Neuronal stem cell (in vitro differentiated cells): ENCODE results near the gene OR2V1.
"Not testable (repeated sequence)": the region's sequence is repeated elsewhere in the genome, so short reads cannot be mapped to it uniquely, and the experiment has no call there.

Source experiments
- DNase-seq: peaks from one replicate; pipeline ENCODE4 v3.0.0-alpha.2; 2013; ENCODE audit warnings: low spot score
- H2AFZ ChIP-seq: one replicate; pipeline ENCODE4 v1.6.1; 2013; ENCODE audit warnings: mild to moderate bottlenecking, low read length, inconsistent platforms
- H2AK5ac ChIP-seq: 2 replicates; pipeline ENCODE4 v1.6.1; 2013; ENCODE audit warnings: low read depth, mild to moderate bottlenecking, inconsistent platforms, low read length, moderate library complexity, mixed read lengths
- H2BK120ac ChIP-seq: 2 replicates; pipeline ENCODE4 v1.6.1; 2013; ENCODE audit warnings: low read depth, mild to moderate bottlenecking, inconsistent platforms, low read length, moderate library complexity, mixed read lengths
- H2BK12ac ChIP-seq: one replicate; pipeline ENCODE4 v1.6.1; 2013; ENCODE audit warnings: low read length, inconsistent platforms
- H2BK15ac ChIP-seq: 2 replicates; pipeline ENCODE4 v1.6.1; 2013; ENCODE audit warnings: mild to moderate bottlenecking, low read length, inconsistent platforms, mixed read lengths
- H2BK5ac ChIP-seq: one replicate; pipeline ENCODE4 v1.6.1; 2013; ENCODE audit warnings: inconsistent platforms, mild to moderate bottlenecking, low read length, moderate library complexity
- H3K14ac ChIP-seq: one replicate; pipeline ENCODE4 v1.6.1; 2013; ENCODE audit warnings: low read length, inconsistent platforms
- H3K18ac ChIP-seq: 2 replicates; pipeline ENCODE4 v1.6.1; 2013; ENCODE audit warnings: low read length, inconsistent platforms
- H3K23ac ChIP-seq: 2 replicates; pipeline ENCODE4 v1.6.1; 2013; ENCODE audit warnings: low read depth, mild to moderate bottlenecking, mixed read lengths, low read length, inconsistent platforms; ENCODE audit not compliant: poor library complexity
- H3K27ac ChIP-seq: replicated peaks from 3 replicates; pipeline ENCODE4 v1.5.1; 2013; ENCODE audit warnings: low read length, inconsistent platforms
- H3K27me3 ChIP-seq, 3 experiments: 2 replicates each; pipeline ENCODE4 v1.6.1; 2013; ENCODE audit warnings: low read length in 3 of 3, mild to moderate bottlenecking in 2 of 3, inconsistent platforms in 1 of 3, low read depth in 1 of 3, mixed read lengths in 1 of 3, moderate library complexity in 1 of 3; ENCODE audit not compliant: control insufficient read depth in 3 of 3, insufficient read depth in 3 of 3
- H3K36me3 ChIP-seq, 2 donors: replicated peaks in 1 of 2; 2 replicates each; pipeline ENCODE4 v1.6.1; 2013; ENCODE audit warnings: low read length in 2 of 2; ENCODE audit not compliant: control insufficient read depth in 2 of 2, insufficient read depth in 2 of 2
- H3K4ac ChIP-seq: 2 replicates; pipeline ENCODE4 v1.6.1; 2013; ENCODE audit warnings: inconsistent platforms, mild to moderate bottlenecking, low read length, moderate library complexity
- H3K4me1 ChIP-seq, 2 donors: 1 replicate in 1 of 2; 2 replicates in 1 of 2; pipeline ENCODE4 v1.6.1; 2013; ENCODE audit warnings: low read length in 2 of 2, low read depth in 1 of 2; ENCODE audit not compliant: control insufficient read depth in 2 of 2, insufficient read depth in 1 of 2
- H3K4me2 ChIP-seq: one replicate; pipeline ENCODE4 v1.6.1; 2013; ENCODE audit warnings: mild to moderate bottlenecking, low read length, inconsistent platforms; ENCODE audit not compliant: insufficient read depth, poor library complexity, severe bottlenecking
- H3K4me3 ChIP-seq, 2 donors: 2 replicates each; pipeline ENCODE4 v1.5.1; 2013; ENCODE audit warnings: low read length in 2 of 2, mild to moderate bottlenecking in 2 of 2, inconsistent platforms in 1 of 2, moderate library complexity in 1 of 2
- H3K79me1 ChIP-seq: one replicate; pipeline ENCODE4 v1.6.1; 2013; ENCODE audit warnings: low read depth, mild to moderate bottlenecking, inconsistent platforms, low read length, moderate library complexity
- H3K9ac ChIP-seq: one replicate; pipeline ENCODE4 v1.6.1; 2013; ENCODE audit warnings: mild to moderate bottlenecking, low read depth, low read length, inconsistent platforms; ENCODE audit not compliant: poor library complexity
- H3K9me3 ChIP-seq, 2 donors: replicated peaks in 1 of 2; 2 replicates each; pipeline versions ENCODE3 to v1.6.1; 2013; ENCODE audit warnings: low read length in 2 of 2, mild to moderate bottlenecking in 2 of 2, inconsistent platforms in 1 of 2, low read depth in 1 of 2, mixed read lengths in 1 of 2, moderate library complexity in 1 of 2; ENCODE audit not compliant: control insufficient read depth in 2 of 2, insufficient read depth in 1 of 2
- H4K8ac ChIP-seq: one replicate; pipeline ENCODE4 v1.6.1; 2013; ENCODE audit warnings: low read depth, mild to moderate bottlenecking, inconsistent platforms, low read length, moderate library complexity
- H4K91ac ChIP-seq: one replicate; pipeline ENCODE4 v1.6.1; 2013; ENCODE audit warnings: low read length, low read depth, mild to moderate bottlenecking, inconsistent platforms; ENCODE audit not compliant: poor library complexity
- WGBS, 2 donors: extraction: QIAGEN DNeasy Blood & Tissue Kit; methylation state at CpG; one replicate each; pipeline ENCODE4 v1.1.7; 2013; ENCODE audit warnings: missing lambda C conversion rate in 2 of 2, mixed read lengths in 1 of 2; ENCODE audit not compliant: insufficient read length in 2 of 2, insufficient replicate concordance in 1 of 2; ENCODE audit errors: extremely low coverage in 2 of 2; 5-methylcytosine and 5-hydroxymethylcytosine counted together

OR2V1 gene

DNA sequence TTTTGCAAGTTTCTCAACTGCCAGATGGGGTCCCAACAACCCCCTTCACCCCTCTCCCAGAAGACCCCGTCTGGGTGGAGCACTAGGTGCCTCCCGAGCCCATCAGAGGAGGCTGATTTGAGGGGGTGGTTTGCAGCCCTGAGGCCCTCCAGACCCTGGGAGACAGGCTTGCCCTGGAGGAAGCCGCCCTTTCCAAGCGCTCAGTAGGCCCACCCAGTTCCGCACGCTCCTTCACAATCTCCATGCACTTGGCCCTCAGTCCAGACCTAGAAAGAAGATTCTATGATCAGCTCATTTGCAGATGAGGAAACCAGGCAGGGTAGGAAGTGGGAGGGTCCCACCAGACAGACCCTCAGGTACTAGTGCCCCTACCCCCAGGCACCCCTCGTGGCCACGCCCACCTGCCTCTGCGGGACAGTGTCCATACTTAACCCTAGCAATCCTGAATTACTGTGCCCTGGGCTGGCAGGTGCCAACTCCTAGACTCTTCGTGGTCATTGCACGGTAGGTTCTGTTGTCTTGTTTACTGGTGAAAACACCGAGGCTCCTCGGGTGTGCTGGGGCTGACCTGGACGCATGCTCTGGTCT is 22.3 kb downstream of the OR2V1 start:
- H3K18ac ChIP-seq, result peak overlapping the region; percentile 30
- peak overlapping the region; percentile 95 for H2BK120ac ChIP-seq
- H3K23ac ChIP-seq, result peak overlapping the region; percentile 23
- no peak overlapping the region for H3K4ac ChIP-seq
- H2BK5ac ChIP-seq, result no peak overlapping the region
- H3K9ac ChIP-seq, result no peak overlapping the region
- H2BK12ac ChIP-seq, result no peak overlapping the region
- no peak for DNase-seq
- H2AFZ ChIP-seq, result no peak overlapping the region
- no peak overlapping the region for H2BK15ac ChIP-seq
- H3K4me1 ChIP-seq, result peaks cover 0 to 3% of the 10 kb centered on the region in 2 donors
- H3K27ac ChIP-seq, result no peak overlapping the region
- H4K91ac ChIP-seq, result no peak overlapping the region
- H3K4me2 ChIP-seq, result no peak overlapping the region
- WGBS, 2 donors, result no CpG with 5 or more reads among the region's 14 CpGs
- H3K4me3 ChIP-seq, result no peak overlapping the region
- H3K9me3 ChIP-seq, result peaks cover 0 to 2% of the 10 kb centered on the region in 2 donors
- no peaks in the 10 kb centered on the region for H3K79me1 ChIP-seq
- no peaks in the 10 kb centered on the region for H3K36me3 ChIP-seq
- H4K8ac ChIP-seq, result no peak overlapping the region
- peak overlapping the region; percentile 56 for H2AK5ac ChIP-seq
- H3K27me3 ChIP-seq, result peaks cover 0 to 39% (median 15%) of the 10 kb centered on the region in 3 experiments
- no peak overlapping the region for H3K14ac ChIP-seq

DNA sequence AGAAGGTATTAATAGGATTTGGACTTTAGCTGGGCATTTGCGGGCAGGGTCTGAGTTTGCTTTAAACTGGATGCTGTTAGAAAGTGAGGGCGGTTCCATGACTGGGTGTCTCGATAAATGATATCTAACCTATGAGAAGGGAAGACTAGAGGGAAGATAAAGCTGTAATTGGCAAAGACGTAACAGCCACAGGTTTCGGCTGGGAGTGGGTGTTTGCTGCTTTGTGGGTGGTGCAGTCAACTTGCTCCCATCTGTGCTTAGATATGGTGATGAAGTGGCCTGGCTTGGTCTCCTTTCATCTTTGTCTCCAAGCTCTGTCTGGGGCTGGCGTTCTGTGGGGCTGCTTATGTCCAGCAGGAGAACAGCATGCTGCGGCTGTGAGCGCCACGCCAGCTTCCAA is 23.3 kb downstream of the OR2V1 start:
- H4K8ac ChIP-seq, result no peak overlapping the region
- no peak overlapping the region for H2BK15ac ChIP-seq
- H3K4ac ChIP-seq, result no peak overlapping the region
- H3K4me3 ChIP-seq, result no peak overlapping the region
- H4K91ac ChIP-seq, result no peak overlapping the region
- peaks cover 0 to 3% of the 10 kb centered on the region in 2 donors for H3K4me1 ChIP-seq
- H3K18ac ChIP-seq, result peak overlapping the region; percentile 38
- peaks cover 0 to 39% (median 15%) of the 10 kb centered on the region in 3 experiments for H3K27me3 ChIP-seq
- H2BK120ac ChIP-seq, result no peak overlapping the region
- no peak overlapping the region for H2BK5ac ChIP-seq
- H2BK12ac ChIP-seq, result no peak overlapping the region
- H3K36me3 ChIP-seq, result no peaks in the 10 kb centered on the region
- H2AK5ac ChIP-seq, result no peak overlapping the region
- no peak for DNase-seq
- H3K23ac ChIP-seq, result no peak overlapping the region
- no CpG with 5 or more reads among the region's 9 CpGs for WGBS, 2 donors
- H3K9ac ChIP-seq, result no peak overlapping the region
- H3K14ac ChIP-seq, result no peak overlapping the region
- peaks cover 0 to 2% of the 10 kb centered on the region in 2 donors for H3K9me3 ChIP-seq
- H3K4me2 ChIP-seq, result no peak overlapping the region
- H3K27ac ChIP-seq, result no peak overlapping the region
- no peaks in the 10 kb centered on the region for H3K79me1 ChIP-seq
- H2AFZ ChIP-seq, result no peak overlapping the region

DNA sequence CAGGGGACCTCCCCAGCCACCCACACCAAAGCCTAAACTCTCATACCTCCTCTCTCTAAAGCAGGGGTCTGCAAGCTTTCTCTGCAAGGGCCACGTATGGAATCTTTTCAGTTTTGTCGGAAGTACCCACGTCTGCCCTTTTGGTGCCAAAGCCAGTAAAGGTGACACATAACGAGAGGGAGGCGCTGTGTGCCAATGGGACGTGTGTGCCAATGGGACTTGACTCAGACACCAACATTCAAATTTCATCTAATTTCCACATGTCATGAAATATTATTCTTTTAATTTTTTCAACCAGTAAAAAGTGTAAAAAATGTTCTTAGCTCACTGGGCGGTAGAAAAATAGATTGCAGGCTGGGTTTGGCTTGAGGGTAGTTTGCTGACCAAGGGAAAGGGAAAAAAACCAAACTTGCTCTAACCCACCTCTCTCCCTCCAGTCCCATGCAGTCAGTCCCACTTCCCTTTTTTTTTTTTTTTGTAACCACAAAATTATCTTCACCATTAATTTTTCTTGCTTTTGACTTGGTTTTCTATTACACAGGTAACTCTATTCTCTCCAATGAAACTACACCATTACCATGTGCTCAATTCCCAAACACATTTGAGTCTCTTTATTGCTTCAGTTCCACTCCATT is 25.5 kb downstream of the OR2V1 start:
- no peak overlapping the region for H3K14ac ChIP-seq
- no peaks in the 10 kb centered on the region for H3K79me1 ChIP-seq
- H3K4me3 ChIP-seq, result no peak overlapping the region
- no peak for DNase-seq
- no peak overlapping the region for H2BK120ac ChIP-seq
- no peak overlapping the region for H3K9ac ChIP-seq
- no peak overlapping the region for H3K4ac ChIP-seq
- no peak overlapping the region for H4K91ac ChIP-seq
- no peak overlapping the region for H3K4me2 ChIP-seq
- peaks cover 0 to 2% of the 10 kb centered on the region in 2 donors for H3K9me3 ChIP-seq
- H3K4me1 ChIP-seq, result peaks cover 0 to 3% of the 10 kb centered on the region in 2 donors
- peaks cover under 1 to 40% (median 16%) of the 10 kb centered on the region in 3 experiments for H3K27me3 ChIP-seq
- H2BK5ac ChIP-seq, result no peak overlapping the region
- H2AK5ac ChIP-seq, result no peak overlapping the region
- H2AFZ ChIP-seq, result no peak overlapping the region
- H4K8ac ChIP-seq, result no peak overlapping the region
- no peak overlapping the region for H3K23ac ChIP-seq
- no peak overlapping the region for H3K18ac ChIP-seq
- no peak overlapping the region for H2BK12ac ChIP-seq
- WGBS, 2 donors, result no CpG with 5 or more reads among the region's 7 CpGs
- H3K27ac ChIP-seq, result no peak overlapping the region
- H3K36me3 ChIP-seq, result no peaks in the 10 kb centered on the region
- H2BK15ac ChIP-seq, result no peak overlapping the region

DNA sequence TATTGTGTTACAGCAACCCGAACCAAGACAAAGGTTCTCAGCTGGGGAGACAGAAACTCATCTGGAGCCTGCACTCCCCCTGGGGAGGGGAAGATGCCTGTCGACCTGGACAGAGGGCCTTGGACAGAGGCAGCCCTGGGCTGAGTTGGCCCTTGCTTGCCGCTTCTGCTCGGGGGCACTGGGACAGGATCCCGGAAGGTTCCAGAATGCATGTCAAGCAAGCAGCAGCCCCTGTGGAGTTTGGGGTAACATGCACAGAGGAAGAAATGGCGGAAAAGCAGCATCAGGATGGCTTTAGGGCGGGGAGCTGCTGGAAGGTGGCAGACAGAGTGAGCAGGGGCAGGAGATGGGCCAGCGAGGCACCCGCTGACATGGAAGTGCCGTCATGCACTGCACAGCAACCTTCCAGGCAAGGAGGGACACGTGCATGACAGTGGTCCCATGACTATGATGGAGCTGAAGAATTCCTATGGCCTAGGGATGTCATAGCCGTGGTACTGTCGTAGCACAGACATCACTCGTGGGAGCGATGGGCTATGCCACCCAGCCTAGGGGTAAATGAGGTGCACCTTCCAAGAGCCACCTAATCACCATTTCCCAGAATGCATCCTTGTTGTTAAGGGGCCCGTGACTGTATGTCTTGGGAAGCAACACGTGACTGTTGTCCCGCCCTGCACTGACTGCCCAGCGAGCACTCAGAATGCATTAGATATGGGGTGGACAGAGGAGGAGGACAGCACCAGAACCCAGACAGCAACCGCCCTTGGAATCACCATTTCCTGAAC is 26.2 kb downstream of the OR2V1 start:
- WGBS, 2 donors, result no CpG with 5 or more reads among the region's 20 CpGs
- H3K27ac ChIP-seq, H3K14ac ChIP-seq, H3K18ac ChIP-seq, H3K36me3 ChIP-seq, H2BK12ac ChIP-seq, H4K8ac ChIP-seq, H3K4me3 ChIP-seq, H2BK120ac ChIP-seq, H3K9me3 ChIP-seq, H3K79me1 ChIP-seq, H3K4me1 ChIP-seq, H2BK5ac ChIP-seq, H3K23ac ChIP-seq, H2AK5ac ChIP-seq, DNase-seq, H3K9ac ChIP-seq, H3K4me2 ChIP-seq, H2AFZ ChIP-seq, H2BK15ac ChIP-seq, H3K4ac ChIP-seq, H4K91ac ChIP-seq: not testable (repeated sequence)
- H3K27me3 ChIP-seq, result peaks cover 5 to 47% (median 23%) of the 10 kb centered on the region in 3 experiments
